ENCODE results near the gene FAM50B. TPM values are rescaled to one million over a fixed set of nuclear protein-coding genes. Genes with fewer than 3 reads are reported as not detected.

Gene FAM50B
- polyA plus RNA-seq, 3 donors from 2014 or later: 3.9 to 15.9 (median 4.2) TPM

- H3K4me1 Mint-ChIP-seq: no peaks in the 10 kb centered on the region
- no peak for DNase-seq
- no peaks in the 10 kb centered on the region for H3K36me3 Mint-ChIP-seq
- no peak overlapping the region for H3K4me3 Mint-ChIP-seq
- no peaks in the 10 kb centered on the region for H3K9me3 Mint-ChIP-seq
- peaks cover 0 to 5% (median 1%) of the 10 kb centered on the region in 3 donors for H3K27me3 Mint-ChIP-seq (ENCODE audit: low read depth in 3 of 3)
- H3K27ac Mint-ChIP-seq: no peak overlapping the region
These were observed 18.4 kb upstream of the FAM50B start for GRCh38 chr6:3830806-3831205.

GRCh38 chr6:3831761-3832530 lies 17.2 kb upstream of the FAM50B start:
- Mint-ChIP-seq H3K27ac (no peak overlapping the region), H3K4me3 (no peak overlapping the region), H3K27me3 (ENCODE audit: low read depth in 3 of 3) (peaks cover 0 to 5% (median 1%) of the 10 kb centered on the region in 3 donors), H3K4me1 (no peaks in the 10 kb centered on the region), H3K9me3 (no peaks in the 10 kb centered on the region), H3K36me3 (no peaks in the 10 kb centered on the region)
- no peak for DNase-seq

- H3K9me3 Mint-ChIP-seq: no peaks in the 10 kb centered on the region
- no peaks in the 10 kb centered on the region for H3K27me3 Mint-ChIP-seq (ENCODE audit: low read depth in 3 of 3)
- no peak for DNase-seq
- H3K4me1 Mint-ChIP-seq: no peaks in the 10 kb centered on the region
- no peaks in the 10 kb centered on the region for H3K36me3 Mint-ChIP-seq
- H3K27ac Mint-ChIP-seq: no peak overlapping the region
- no peak overlapping the region for H3K4me3 Mint-ChIP-seq
These were observed 14.0 kb upstream of the FAM50B start for GRCh38 chr6:3835055-3835731.

GRCh38 chr6:3835785-3836184 lies 13.4 kb upstream of the FAM50B start:
- no peak overlapping the region for H3K4me3 Mint-ChIP-seq
- H3K27ac Mint-ChIP-seq: no peak overlapping the region
- DNase-seq: no peak
- no peaks in the 10 kb centered on the region for H3K27me3 Mint-ChIP-seq (ENCODE audit: low read depth in 3 of 3)
- H3K4me1 Mint-ChIP-seq: no peaks in the 10 kb centered on the region
- H3K36me3 Mint-ChIP-seq: no peaks in the 10 kb centered on the region
- no peaks in the 10 kb centered on the region for H3K9me3 Mint-ChIP-seq

- no peak overlapping the region for H3K27ac Mint-ChIP-seq
- no peaks in the 10 kb centered on the region for H3K4me1 Mint-ChIP-seq
- H3K9me3 Mint-ChIP-seq: no peaks in the 10 kb centered on the region
- no peak overlapping the region for H3K4me3 Mint-ChIP-seq
- H3K27me3 Mint-ChIP-seq (ENCODE audit: low read depth in 3 of 3): no peaks in the 10 kb centered on the region
- no peaks in the 10 kb centered on the region for H3K36me3 Mint-ChIP-seq
- no peak for DNase-seq
These were observed 12.6 kb upstream of the FAM50B start for GRCh38 chr6:3836566-3836965.

GRCh38 chr6:3837781-3838180 lies 11.4 kb upstream of the FAM50B start:
- H3K36me3 Mint-ChIP-seq: no peaks in the 10 kb centered on the region
- H3K27ac Mint-ChIP-seq: no peak overlapping the region
- no peak for DNase-seq
- H3K4me3 Mint-ChIP-seq: no peak overlapping the region
- no peaks in the 10 kb centered on the region for H3K27me3 Mint-ChIP-seq (ENCODE audit: low read depth in 3 of 3)
- H3K9me3 Mint-ChIP-seq: no peaks in the 10 kb centered on the region
- no peaks in the 10 kb centered on the region for H3K4me1 Mint-ChIP-seq

GRCh38 chr6:3838992-3839867 lies 9.9 kb upstream of the FAM50B start:
- no peaks in the 10 kb centered on the region for H3K4me1 Mint-ChIP-seq

GRCh38 chr6:3841066-3841454 lies 8.1 kb upstream of the FAM50B start:
- no peaks in the 10 kb centered on the region for H3K4me1 Mint-ChIP-seq
- no peak overlapping the region for H3K4me3 Mint-ChIP-seq
- no peaks in the 10 kb centered on the region for H3K27me3 Mint-ChIP-seq (ENCODE audit: low read depth in 3 of 3)
- no peaks in the 10 kb centered on the region for H3K9me3 Mint-ChIP-seq
- H3K27ac Mint-ChIP-seq: no peak overlapping the region
- DNase-seq: no peak
- no peaks in the 10 kb centered on the region for H3K36me3 Mint-ChIP-seq

More at GRCh38 chr6:3838992-3839867, 9.9 kb upstream of the FAM50B start:
- Mint-ChIP-seq H3K36me3 (no peaks in the 10 kb centered on the region), H3K27me3 (ENCODE audit: low read depth in 3 of 3) (no peaks in the 10 kb centered on the region), H3K4me3 (no peak overlapping the region), H3K27ac (peak overlapping the region in 1 of 6 donors; percentile 2), H3K9me3 (no peaks in the 10 kb centered on the region)
- DNase-seq: no peak

- Mint-ChIP-seq H3K9me3 (no peaks in the 10 kb centered on the region), H3K4me3 (no peak overlapping the region), H3K36me3 (no peaks in the 10 kb centered on the region), H3K27me3 (ENCODE audit: low read depth in 3 of 3) (no peaks in the 10 kb centered on the region), H3K27ac (no peak overlapping the region), H3K4me1 (no peaks in the 10 kb centered on the region)
- no peak for DNase-seq
These were observed 7.2 kb upstream of the FAM50B start for GRCh38 chr6:3841711-3842565.

- DNase-seq: no peak
- H3K4me3 Mint-ChIP-seq: no peak overlapping the region
- H3K9me3 Mint-ChIP-seq: no peaks in the 10 kb centered on the region
- peaks cover 6 to 10% of the 10 kb centered on the region in 2 donors for H3K4me1 Mint-ChIP-seq
- no peak overlapping the region for H3K27ac Mint-ChIP-seq
- no peaks in the 10 kb centered on the region for H3K27me3 Mint-ChIP-seq (ENCODE audit: low read depth in 3 of 3)
- no peaks in the 10 kb centered on the region for H3K36me3 Mint-ChIP-seq
These were observed 5.6 kb upstream of the FAM50B start for GRCh38 chr6:3843379-3844096.

GRCh38 chr6:3844097-3844463 lies 5.1 kb upstream of the FAM50B start:
- H3K27me3 Mint-ChIP-seq (ENCODE audit: low read depth in 3 of 3): peaks cover 0 to 4% (median 0%) of the 10 kb centered on the region in 3 donors
- no peaks in the 10 kb centered on the region for H3K36me3 Mint-ChIP-seq
- H3K9me3 Mint-ChIP-seq: no peaks in the 10 kb centered on the region
- no peak for DNase-seq
- peaks cover 10 to 15% of the 10 kb centered on the region in 2 donors for H3K4me1 Mint-ChIP-seq
- no peak overlapping the region for H3K27ac Mint-ChIP-seq
- no peak overlapping the region for H3K4me3 Mint-ChIP-seq

GRCh38 chr6:3847521-3847920 lies 1.7 kb upstream of the FAM50B start:
- Mint-ChIP-seq H3K9me3 (peaks cover 0 to 3% (median 0%) of the 10 kb centered on the region in 6 donors), H3K27me3 (ENCODE audit: low read depth in 3 of 3) (peaks cover 3 to 9% (median 4%) of the 10 kb centered on the region in 3 donors), H3K36me3 (no peaks in the 10 kb centered on the region), H3K27ac (peak overlapping the region in 5 of 6 donors; percentile 32 to 98 (median 84)), H3K4me1 (peaks cover 14 to 15% of the 10 kb centered on the region in 2 donors), H3K4me3 (peak overlapping the region in 2 of 5 donors; percentile 10 to 48)
- DNase-seq: no peak

GRCh38 chr6:3848380-3848779 lies 793 bp upstream of the FAM50B start:
- peaks cover 0 to 3% (median 0%) of the 10 kb centered on the region in 6 donors for H3K9me3 Mint-ChIP-seq
- DNase-seq: no peak
- H3K27me3 Mint-ChIP-seq (ENCODE audit: low read depth in 3 of 3): peaks cover 3 to 9% (median 4%) of the 10 kb centered on the region in 3 donors
- peak overlapping the region; percentile 82 to 95 (median 88) for H3K4me3 Mint-ChIP-seq
- H3K27ac Mint-ChIP-seq: peak overlapping the region; percentile 84 to 98 (median 93)
- no peaks in the 10 kb centered on the region for H3K36me3 Mint-ChIP-seq
- H3K4me1 Mint-ChIP-seq: peaks cover 14 to 15% of the 10 kb centered on the region in 2 donors
